GM21367 (cell line): Measurements from ENCODE around the gene PIK3R6.

Source experiments
- ATAC-seq: cut with Tn5 transposase; IDR thresholded peaks from one replicate; pipeline ENCODE4 v1.9.1; 2021; ENCODE audit not compliant: unreplicated experiment

Gene PIK3R6

GRCh38 chr17:8799570-8800212, 67.8 kb downstream of the PIK3R6 start:
- ATAC-seq: no peak

GRCh38 chr17:8798846-8799569, 68.5 kb downstream of the PIK3R6 start, which contains the start of gene MFSD6L:
TSS of gene MFSD6L (minus strand) at chr17:8799365. CDS start at chr17:8799120, 245 bp downstream.
- no peak for ATAC-seq

GRCh38 chr17:8798176-8798845, 69.2 kb downstream of the PIK3R6 start:
- ATAC-seq: no peak

GRCh38 chr17:8797621-8798175, 69.8 kb downstream of the PIK3R6 start:
- no peak for ATAC-seq

- ATAC-seq: no peak
These were observed 72.8 kb downstream of the PIK3R6 start for GRCh38 chr17:8794636-8795035.

- ATAC-seq: no peak
These were observed 73.8 kb downstream of the PIK3R6 start for GRCh38 chr17:8793649-8794048.

GRCh38 chr17:8792646-8793045, 74.8 kb downstream of the PIK3R6 start:
- ATAC-seq: no peak

GRCh38 chr17:8791910-8792270, 75.6 kb downstream of the PIK3R6 start:
- no peak for ATAC-seq

- no peak for ATAC-seq
These were observed 76.1 kb downstream of the PIK3R6 start for GRCh38 chr17:8791248-8791909.

- no peak for ATAC-seq
These were observed 77.7 kb downstream of the PIK3R6 start for GRCh38 chr17:8789743-8790142.

GRCh38 chr17:8788998-8789397, 78.5 kb downstream of the PIK3R6 start:
- ATAC-seq: no peak

- ATAC-seq: no peak
These were observed 81.7 kb downstream of the PIK3R6 start for GRCh38 chr17:8785547-8786413.

GRCh38 chr17:8782176-8782575, 85.3 kb downstream of the PIK3R6 start:
- no peak for ATAC-seq

- no peak for ATAC-seq
These were observed 85.7 kb downstream of the PIK3R6 start for GRCh38 chr17:8781776-8782175.

GRCh38 chr17:8776881-8777280, 90.6 kb downstream of the PIK3R6 start:
- no peak for ATAC-seq

- no peak for ATAC-seq
These were observed 91.2 kb downstream of the PIK3R6 start for GRCh38 chr17:8776248-8776647.

- no peak for ATAC-seq
These were observed 100.7 kb downstream of the PIK3R6 start for GRCh38 chr17:8766731-8767130.

- ATAC-seq: no peak
These were observed 105.5 kb downstream of the PIK3R6 start for GRCh38 chr17:8762012-8762411.

GRCh38 chr17:8758137-8758596, 109.3 kb downstream of the PIK3R6 start, which contains the start of gene SPDYE4:
TSS of gene SPDYE4 (minus strand) at chr17:8758546. CDS start at chr17:8758382, 164 bp downstream.
- no peak for ATAC-seq

GRCh38 chr17:8757189-8757588, 110.3 kb downstream of the PIK3R6 start:
- ATAC-seq: no peak
